Gastrocnemius medialis (tissue), 4 donors: Measurements from ENCODE around the gene PBX1. TPM values are rescaled to one million over a fixed set of nuclear protein-coding genes. Genes with fewer than 3 reads are reported as not detected.

Experiments
- ATAC-seq, 2 donors: fragments of 150-250 bp; one replicate each; pipeline ENCODE4 v1.9.1; 2016
- DNase-seq, 2 donors: peaks; one replicate each; pipeline ENCODE4 v3.0.0-alpha.2; 2019
- H3K27ac ChIP-seq, 4 donors: fragments of 200-600 bp; sonication (generic); 1 replicate in 1 of 4; 2 replicates in 3 of 4; pipeline ENCODE4 v1.5.1; 2016 to 2018; ENCODE audit warnings: mild to moderate bottlenecking in 2 of 4, moderate library complexity in 1 of 4
- H3K27me3 ChIP-seq, 3 donors: fragments of 200-600 bp; sonication (generic) in 2 of 3; 1 replicate in 1 of 3; 2 replicates in 2 of 3; pipeline versions ENCODE4 v1.5.1 to v1.6.0; 2016 to 2019; ENCODE audit warnings: mild to moderate bottlenecking in 1 of 3, moderate library complexity in 1 of 3
- H3K36me3 ChIP-seq, 2 donors: fragments of 200-600 bp; sonication (generic) in 1 of 2; one replicate each; pipeline ENCODE4 v1.5.1; 2017 to 2018
- H3K4me1 ChIP-seq, 2 donors: fragments of 200-600 bp; sonication (generic) in 1 of 2; one replicate each; pipeline ENCODE4 v1.5.1; 2016 to 2017; ENCODE audit warnings: mild to moderate bottlenecking in 2 of 2
- H3K4me3 ChIP-seq, 4 donors: fragments of 200-600 bp; sonication (generic) in 3 of 4; 1 replicate in 1 of 4; 2 replicates in 3 of 4; pipeline ENCODE4 v1.5.1; 2016 to 2019; ENCODE audit warnings: mild to moderate bottlenecking in 2 of 4
- H3K9me3 ChIP-seq, 3 donors: fragments of 200-600 bp; sonication (generic) in 2 of 3; 1 replicate in 1 of 3; 2 replicates in 2 of 3; pipeline ENCODE4 v1.5.1; 2016 to 2019
- POLR2A ChIP-seq, 2 donors: fragments of 450-650 bp; IDR thresholded peaks; one replicate each; pipeline ENCODE4 v1.6.1; 2017; ENCODE audit warnings: antibody characterized with exemption in 2 of 2, mild to moderate bottlenecking in 2 of 2, moderate library complexity in 2 of 2
- in situ Hi-C, 4 donors: fragments of 200-750 bp; cut with MboI; loops; one replicate each; pipeline versions ENCODE4 v1.15.0 to v1.8.0; 2017; ENCODE audit warnings: low sequenced_read_pairs in 4 of 4
- intact Hi-C: fragments of 100-400 bp; cut with DNase I; formaldehyde crosslinking; loops from one replicate; pipeline ENCODE4 v1.15.1; 2023; ENCODE audit warnings: low total_unique reads
- total RNA-seq, 4 donors: library from RNA; depleted of rRNA; stranded (reverse); fragments of >200 nt; gene quantifications; one replicate each; pipeline versions ENCODE4 v1.1.0 to v1.2.3, GENCODE V29; 2016
- TF ChIP-seq, protein P1 (sequence below), 5 experiments: fragments of 450-650 bp in 3 of 5; fragments of 200-600 bp in 2 of 5; sonication (generic) in 2 of 5; IDR thresholded peaks in 4 of 5; conservative IDR thresholded peaks in 1 of 5; 1 replicate in 4 of 5; 2 replicates in 1 of 5; pipeline ENCODE4 v1.5.1; 2016 to 2019; ENCODE audit warnings: antibody characterized with exemption in 5 of 5, mild to moderate bottlenecking in 3 of 5, moderate library complexity in 3 of 5

PBX1 gene
- total RNA-seq, 4 donors from 2014 or later, result 21.7 to 36.5 (median 29.0) TPM

DNA sequence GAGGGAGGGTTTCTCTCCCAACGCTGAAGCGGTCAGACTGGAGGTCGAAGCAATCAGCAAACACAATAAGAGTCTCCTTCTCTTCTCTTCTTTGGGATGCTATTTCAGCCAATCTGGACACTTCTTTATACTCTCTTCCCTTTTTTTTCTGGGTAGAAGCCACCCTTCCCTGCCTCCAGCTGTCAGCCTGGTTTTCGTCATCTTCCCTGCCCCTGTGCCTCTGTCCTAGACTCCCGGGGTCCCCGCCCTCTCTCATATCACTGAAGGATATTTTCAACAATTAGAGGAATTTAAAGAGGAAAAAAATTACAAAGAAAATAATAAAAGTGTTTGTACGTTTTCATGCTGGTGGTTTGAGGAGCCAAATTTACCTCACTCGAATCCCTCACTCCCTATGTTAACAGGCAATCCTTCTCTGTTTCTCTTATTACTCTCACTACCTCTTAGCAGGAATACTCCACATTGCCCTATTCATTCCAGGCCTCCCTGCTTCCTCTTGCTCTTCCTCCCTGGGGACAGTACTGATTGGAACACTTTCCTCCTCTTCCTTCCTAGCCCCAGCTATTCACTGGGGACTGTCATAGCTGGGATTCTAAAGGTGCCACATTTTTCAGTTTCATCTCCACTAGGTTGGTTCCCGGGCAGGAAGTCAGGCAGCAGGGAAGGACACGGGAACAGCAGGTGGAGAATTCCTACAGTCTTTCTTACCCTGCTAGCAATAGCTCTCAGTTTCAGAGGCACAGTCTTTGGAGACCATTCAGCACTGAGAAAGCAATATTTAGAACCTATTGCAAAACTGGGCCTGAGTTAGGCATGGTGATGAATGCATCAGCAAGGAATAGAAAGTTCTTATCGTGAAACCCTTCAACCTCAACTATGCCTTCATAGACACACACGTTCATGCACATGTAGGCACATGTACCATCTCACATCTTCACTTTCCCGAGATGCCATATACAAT, 288.0 kb downstream of the PBX1 start:
- intact Hi-C loops (no loop called here), in situ Hi-C loops (no loop called here)
- peak; percentile 21 to 61 for DNase-seq
- Histone ChIP-seq H3K27ac (peak overlapping the region; percentile 74 to 83 (median 82)), H3K4me1 (peaks cover 14 to 15% of the 10 kb centered on the region in 2 donors), H3K9me3 (no peaks in the 10 kb centered on the region), H3K4me3 (no peak overlapping the region), H3K27me3 (no peaks in the 10 kb centered on the region), H3K36me3 (no peaks in the 10 kb centered on the region)
- no peak for TF ChIP-seq POLR2A (IDR thresholded peaks at IDR 0.05)
- TF ChIP-seq, protein P1, sequence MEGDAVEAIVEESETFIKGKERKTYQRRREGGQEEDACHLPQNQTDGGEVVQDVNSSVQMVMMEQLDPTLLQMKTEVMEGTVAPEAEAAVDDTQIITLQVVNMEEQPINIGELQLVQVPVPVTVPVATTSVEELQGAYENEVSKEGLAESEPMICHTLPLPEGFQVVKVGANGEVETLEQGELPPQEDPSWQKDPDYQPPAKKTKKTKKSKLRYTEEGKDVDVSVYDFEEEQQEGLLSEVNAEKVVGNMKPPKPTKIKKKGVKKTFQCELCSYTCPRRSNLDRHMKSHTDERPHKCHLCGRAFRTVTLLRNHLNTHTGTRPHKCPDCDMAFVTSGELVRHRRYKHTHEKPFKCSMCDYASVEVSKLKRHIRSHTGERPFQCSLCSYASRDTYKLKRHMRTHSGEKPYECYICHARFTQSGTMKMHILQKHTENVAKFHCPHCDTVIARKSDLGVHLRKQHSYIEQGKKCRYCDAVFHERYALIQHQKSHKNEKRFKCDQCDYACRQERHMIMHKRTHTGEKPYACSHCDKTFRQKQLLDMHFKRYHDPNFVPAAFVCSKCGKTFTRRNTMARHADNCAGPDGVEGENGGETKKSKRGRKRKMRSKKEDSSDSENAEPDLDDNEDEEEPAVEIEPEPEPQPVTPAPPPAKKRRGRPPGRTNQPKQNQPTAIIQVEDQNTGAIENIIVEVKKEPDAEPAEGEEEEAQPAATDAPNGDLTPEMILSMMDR (IDR thresholded peaks at IDR 0.05 in 4 of 5, conservative IDR thresholded peaks at IDR 0.05 in 1 of 5), result no peak
- ATAC-seq, result peak; percentile 98 to 99

GRCh38 chr1:164853146-164853545, 294.2 kb downstream of the PBX1 start:
- no peak for ATAC-seq
- no peaks in the 10 kb centered on the region for H3K36me3 ChIP-seq
- no peak overlapping the region for H3K4me3 ChIP-seq
- H3K27me3 ChIP-seq, result no peaks in the 10 kb centered on the region
- no peak overlapping the region for H3K27ac ChIP-seq
- H3K9me3 ChIP-seq, result no peaks in the 10 kb centered on the region
- H3K4me1 ChIP-seq, result no peaks in the 10 kb centered on the region
- TF ChIP-seq, protein P1 (IDR thresholded peaks at IDR 0.05 in 4 of 5, conservative IDR thresholded peaks at IDR 0.05 in 1 of 5), result no peak
- no peak for TF ChIP-seq POLR2A (IDR thresholded peaks at IDR 0.05)
- intact Hi-C loops, result no loop called here
- in situ Hi-C loops, result no loop called here
- no peak for DNase-seq

- no peaks in the 10 kb centered on the region for H3K27me3 ChIP-seq
- no peaks in the 10 kb centered on the region for H3K4me1 ChIP-seq
- ATAC-seq (no peak), DNase-seq (no peak)
- in situ Hi-C loops (no loop called here), intact Hi-C loops (no loop called here)
- no peaks in the 10 kb centered on the region for H3K9me3 ChIP-seq
- H3K36me3 ChIP-seq, result no peaks in the 10 kb centered on the region
- TF ChIP-seq POLR2A (IDR thresholded peaks at IDR 0.05), result no peak
- TF ChIP-seq, protein P1 (IDR thresholded peaks at IDR 0.05 in 4 of 5, conservative IDR thresholded peaks at IDR 0.05 in 1 of 5), result no peak
- no peak overlapping the region for H3K4me3 ChIP-seq
- H3K27ac ChIP-seq, result no peak overlapping the region
These were observed 296.8 kb downstream of the PBX1 start for GRCh38 chr1:164855716-164856329.

- Histone ChIP-seq H3K9me3 (no peaks in the 10 kb centered on the region), H3K27ac (no peak overlapping the region), H3K27me3 (no peaks in the 10 kb centered on the region), H3K4me1 (no peaks in the 10 kb centered on the region), H3K36me3 (no peaks in the 10 kb centered on the region), H3K4me3 (no peak overlapping the region)
- ATAC-seq, result no peak
- intact Hi-C loops (no loop called here), in situ Hi-C loops (no loop called here)
- TF ChIP-seq POLR2A (IDR thresholded peaks at IDR 0.05), result no peak
- TF ChIP-seq, protein P1 (IDR thresholded peaks at IDR 0.05 in 4 of 5, conservative IDR thresholded peaks at IDR 0.05 in 1 of 5), result no peak
- DNase-seq, result no peak
These were observed 297.4 kb downstream of the PBX1 start for GRCh38 chr1:164856381-164856780.
